HG02623 (cell line): ENCODE data around the gene MORN5.

Experiments used
- ATAC-seq: cut with Tn5 transposase; IDR thresholded peaks from one replicate; pipeline ENCODE4 v1.9.1; 2021; ENCODE audit warnings: moderate library complexity; ENCODE audit not compliant: unreplicated experiment

Gene MORN5

DNA sequence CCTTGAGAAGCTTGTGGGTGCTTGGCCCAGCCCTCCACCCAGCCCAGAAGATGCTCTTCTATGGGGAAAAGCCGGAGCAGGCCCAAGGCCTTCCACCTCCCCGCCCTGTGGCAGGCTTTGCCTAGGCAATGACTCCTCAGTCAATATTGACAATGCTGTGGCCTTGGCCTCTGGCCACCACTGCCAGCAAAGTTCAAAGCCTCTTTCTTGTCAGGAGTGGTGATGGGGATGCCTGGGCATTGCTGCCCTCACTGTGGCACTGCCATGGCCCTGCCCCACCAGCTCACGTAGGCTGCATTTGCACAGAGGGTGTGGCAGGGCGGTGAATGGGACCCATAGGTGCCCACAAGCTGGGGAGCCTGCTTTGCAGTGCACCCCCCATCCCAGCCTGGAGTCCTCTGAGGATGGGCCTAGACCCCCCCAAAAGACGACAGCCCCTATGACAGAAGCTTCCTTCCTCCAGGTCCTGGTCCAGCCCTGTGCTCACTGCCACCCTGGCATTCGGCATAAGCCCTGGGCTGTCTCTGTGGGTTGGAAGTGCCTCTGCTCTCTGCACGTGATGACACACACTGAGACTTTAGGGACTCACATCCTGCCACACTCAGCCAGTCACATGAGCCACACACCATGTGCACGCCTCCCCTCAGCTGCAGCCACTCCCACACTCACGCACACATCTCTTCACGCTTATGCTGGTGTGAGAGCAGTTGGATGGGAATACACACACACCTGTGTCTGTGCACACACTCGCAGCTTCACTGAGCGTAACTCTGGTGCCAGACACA lies 31.1 kb downstream of the MORN5 start:
- ATAC-seq: no peak

DNA sequence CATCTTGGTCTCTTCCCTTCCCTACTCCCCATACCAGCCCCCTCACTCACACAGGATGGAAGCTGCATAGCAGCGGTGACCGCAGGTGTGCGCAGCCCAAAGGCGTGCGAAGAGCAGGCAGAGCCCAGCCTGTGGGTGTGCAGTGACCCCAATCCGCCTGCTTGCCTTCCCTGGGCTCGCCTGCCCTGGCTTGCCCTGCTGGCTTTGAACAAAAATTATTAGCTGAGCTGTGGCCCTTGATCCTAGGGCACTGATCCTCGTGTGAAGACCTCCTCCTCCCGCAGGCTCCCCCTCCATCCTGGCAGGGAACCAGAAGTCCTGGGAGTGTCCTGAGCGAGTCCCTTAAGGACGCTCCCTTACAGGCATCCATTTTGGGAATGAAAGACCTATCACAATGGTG lies 31.9 kb downstream of the MORN5 start:
- ATAC-seq: no peak

DNA sequence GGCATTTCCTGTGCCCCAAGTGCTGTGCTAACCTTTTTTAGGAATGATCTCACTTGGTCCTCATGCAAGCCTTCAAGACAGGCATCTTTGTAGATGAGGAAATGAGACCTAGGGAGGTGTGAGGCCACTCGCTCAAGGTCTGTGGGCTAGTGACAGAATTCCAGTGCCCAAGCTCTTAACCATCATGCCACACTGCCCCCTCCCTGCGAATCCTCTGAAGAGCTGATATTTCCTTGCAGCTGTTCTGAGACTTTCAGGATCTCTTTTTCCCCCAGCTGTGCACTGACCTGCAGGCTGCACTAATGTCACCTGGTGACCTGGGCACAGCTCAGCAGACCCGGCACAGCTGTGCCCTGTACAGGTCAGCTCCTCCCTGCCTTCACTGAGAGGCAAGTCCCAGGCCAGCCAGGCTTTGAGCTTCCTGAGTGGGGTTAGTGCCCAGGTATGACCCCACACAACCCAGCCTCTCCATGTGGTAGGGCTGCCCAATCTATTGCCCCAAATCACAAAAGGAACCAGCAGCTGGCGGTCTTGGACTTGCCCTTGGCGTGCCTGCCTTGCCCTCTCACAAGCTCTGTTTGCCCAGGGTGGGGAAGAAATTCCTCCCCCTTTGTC lies 32.7 kb downstream of the MORN5 start:
- ATAC-seq: no peak

DNA sequence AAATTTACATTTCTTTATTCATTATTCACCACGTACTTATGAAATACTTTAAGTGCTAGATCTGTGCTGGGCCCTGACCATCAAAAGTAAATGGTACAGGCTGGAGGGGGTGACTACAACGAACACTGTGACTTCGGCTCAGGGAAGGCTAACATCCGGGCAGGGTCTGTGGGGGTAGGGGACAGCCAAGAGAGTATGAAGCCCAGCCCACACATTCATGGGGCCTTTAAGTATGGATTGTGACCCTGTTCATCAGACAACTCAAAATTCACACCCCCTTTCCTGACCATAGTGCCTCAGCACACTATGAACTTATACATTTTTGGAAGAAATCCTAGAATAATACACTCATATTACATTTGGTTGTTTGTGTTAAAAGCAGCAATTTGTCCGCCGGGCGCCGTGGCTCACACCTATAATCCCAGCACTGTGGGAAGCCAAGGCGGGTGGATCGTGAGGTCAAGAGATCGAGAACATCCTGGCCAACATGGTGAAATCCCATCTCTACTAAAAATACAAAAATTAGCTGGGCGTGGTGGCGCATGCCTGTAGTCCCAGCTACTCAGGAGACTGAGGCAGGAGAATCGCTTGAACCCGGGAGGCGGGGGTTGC lies 33.3 kb downstream of the MORN5 start:
- ATAC-seq: no peak

DNA sequence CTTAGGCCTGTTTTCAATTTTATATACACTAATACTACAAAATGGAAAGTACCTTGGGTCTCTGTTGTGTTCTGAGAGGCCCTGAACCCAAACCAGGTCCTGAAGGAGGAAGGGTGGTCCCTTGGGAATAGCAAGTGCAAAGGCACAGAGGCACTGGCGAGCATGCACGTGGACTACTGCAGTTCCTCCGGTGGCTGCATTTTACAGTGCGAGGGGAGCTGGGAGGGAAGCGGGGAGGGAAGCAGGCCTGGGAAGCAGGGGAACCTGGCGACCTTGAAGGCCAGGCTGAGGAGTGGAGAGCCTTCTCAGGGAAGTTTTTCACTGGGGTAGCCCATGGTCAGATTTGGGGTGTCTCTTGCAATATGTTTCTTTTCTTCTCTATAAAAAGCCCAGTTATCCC lies 33.9 kb downstream of the MORN5 start:
- no peak for ATAC-seq

DNA sequence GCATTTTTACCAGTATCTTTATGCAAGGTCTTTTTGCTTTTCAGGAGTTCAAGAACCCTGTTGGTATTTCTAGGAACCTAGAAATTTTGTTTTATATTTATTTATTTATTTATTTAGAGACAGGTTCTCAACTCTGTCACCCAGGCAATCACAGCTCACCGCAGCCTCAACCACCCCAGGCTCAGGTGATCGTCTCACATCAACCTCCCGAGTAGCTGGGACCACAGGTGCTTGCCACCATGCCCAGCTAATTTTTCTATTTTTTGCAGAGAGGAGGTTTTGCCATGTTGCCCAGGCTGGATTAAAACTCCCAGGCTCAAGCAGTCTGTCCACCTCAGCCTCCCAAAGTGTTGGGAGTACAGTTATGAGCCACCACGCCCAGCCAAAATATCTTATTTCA lies 36.2 kb downstream of the MORN5 start:
- no peak for ATAC-seq

DNA sequence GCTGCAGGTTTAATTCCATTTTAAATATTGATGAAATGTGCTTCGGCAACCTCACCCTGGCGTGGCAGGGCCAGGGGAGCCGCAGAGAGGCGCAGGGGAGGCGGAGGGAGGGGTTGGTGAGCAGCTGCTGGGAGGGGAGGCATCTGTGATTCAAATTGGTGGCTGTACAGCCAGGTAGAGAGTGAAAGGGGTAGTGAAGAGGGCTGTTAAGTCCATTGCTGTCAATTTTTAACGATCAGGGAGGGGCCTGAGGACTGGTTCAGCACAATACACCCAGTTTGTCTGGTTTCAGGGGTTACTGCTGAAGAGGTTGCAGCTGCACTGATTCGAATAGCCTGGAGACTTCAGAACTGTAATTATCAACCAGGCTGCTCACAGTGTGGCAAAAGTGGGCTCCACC lies 37.7 kb downstream of the MORN5 start:
- no peak for ATAC-seq

DNA sequence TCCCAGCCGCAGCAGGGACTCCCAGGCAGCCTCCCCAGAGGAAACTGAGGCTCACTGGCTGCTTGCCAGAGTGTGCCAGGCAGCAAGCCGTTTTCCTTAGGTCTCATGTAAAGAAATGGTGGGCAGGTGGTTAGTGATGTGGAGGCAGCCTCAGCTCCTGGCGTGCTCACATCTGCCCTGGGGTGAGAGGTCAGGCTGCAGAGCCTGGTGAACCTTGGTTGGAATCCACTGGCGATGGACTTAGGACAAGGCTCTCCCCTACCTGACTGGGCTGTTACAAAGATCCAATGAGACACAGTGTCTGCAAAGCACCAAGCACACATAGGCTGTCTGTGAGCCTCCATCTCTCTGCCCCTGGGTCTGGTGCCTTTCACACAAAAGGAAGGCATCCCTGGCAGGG lies 38.2 kb downstream of the MORN5 start:
- ATAC-seq: no peak

DNA sequence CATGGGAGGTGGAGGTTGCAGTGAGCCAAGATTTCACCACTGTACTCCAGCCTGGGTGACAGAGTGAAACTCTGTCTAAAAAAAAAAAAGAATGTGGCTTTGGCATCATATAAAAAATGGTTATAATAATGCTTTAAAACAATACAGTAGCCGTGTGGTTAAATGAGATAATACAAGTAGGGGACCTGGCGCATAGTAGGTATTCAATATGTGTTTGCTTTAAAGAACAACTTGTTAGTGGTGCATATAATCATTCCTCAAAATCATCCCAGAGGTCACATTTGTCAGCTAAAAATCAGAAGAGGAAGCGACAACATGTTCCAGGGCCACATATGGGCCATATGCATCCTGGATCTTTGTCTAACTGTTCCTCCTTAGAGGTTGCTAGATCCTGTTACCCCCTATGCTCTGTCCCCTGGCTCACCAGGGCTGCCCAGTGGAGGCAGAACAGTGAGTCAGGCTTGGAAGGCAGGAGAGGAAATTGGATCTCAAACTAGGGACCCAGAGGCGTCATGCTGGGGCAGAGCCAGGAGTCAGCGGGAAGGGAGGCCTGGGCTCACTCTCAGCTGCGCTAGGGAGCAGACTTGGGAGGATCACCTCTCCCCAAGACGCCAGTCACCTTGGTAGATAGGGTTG lies 41.4 kb downstream of the MORN5 start:
- no peak for ATAC-seq

DNA sequence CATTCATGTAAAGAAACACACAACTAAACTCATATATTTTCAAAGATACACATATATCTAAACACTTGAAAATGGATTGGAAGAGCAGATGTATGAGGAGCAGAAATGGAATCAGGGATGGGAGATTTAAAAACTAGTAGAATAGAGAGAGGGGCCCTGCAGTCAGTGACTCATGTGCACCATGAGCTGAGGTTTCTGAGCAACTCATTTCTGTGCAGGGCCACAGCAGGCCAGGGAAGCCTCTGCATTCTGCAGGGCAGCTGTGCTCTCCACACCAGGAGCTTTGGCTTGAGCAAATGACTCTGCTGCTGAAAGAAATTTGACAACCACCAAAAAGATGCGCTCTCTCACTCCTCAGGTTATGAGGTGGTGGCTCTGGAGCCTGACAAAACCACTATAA lies 41.9 kb downstream of the MORN5 start:
- ATAC-seq: no peak

DNA sequence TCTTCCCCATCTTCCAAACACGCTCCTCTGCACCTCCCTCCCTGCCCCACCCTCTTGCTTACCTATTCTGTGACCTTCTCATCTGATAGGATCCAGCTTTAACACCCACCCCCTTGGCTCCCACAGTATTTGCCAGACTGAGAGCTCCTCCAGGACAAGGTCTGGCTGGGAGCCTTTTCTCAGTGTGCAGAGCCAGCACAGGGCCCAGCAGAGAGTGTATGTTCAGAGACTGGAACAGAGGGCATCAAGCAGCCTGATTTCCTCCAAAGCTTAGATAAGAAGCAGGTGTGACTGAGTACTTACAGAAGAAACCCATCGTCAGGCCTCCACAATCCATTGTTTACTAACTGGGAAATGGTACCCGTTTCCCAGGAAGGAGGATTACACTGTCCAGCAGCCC lies 42.4 kb downstream of the MORN5 start:
- ATAC-seq: no peak

DNA sequence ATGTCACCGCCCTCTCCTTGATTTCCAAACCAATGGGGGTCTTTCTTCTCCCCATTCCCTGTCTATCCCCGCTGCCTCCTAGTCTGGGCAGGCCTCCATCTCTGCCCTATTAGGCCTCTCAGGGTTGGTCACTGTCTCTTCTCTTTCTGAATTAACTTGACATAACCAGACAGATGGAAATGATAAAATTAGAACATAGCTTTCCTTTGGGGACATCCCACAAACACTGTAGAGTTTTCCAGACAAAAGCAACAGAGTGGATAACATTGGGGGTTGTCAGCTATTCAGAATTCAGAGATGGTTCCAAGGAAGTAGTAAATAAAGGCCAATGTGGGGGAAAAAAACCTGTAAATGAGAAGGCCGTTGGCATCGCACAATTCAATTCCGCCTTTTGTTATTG lies 44.3 kb downstream of the MORN5 start:
- ATAC-seq: no peak

DNA sequence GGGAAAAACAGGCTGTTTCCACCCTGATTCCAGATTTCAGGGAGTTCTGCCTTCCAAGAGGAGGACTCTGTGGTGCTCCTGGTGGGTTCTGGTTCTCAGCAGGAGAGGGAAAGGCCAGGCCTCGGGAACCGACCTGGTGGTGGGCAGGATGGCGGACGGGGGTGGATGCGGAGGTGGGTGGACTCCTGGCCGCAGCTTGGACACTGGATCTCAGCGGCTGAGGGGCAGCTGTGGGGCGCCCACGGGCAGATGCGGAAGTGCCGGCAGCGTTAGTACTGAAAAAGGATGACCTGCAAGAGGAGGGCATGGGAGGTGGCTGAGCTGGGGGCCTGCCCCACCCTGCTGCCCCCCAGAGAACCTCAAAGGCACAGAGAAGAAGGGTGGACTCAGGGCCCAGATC lies 44.8 kb downstream of the MORN5 start:
- ATAC-seq: no peak

DNA sequence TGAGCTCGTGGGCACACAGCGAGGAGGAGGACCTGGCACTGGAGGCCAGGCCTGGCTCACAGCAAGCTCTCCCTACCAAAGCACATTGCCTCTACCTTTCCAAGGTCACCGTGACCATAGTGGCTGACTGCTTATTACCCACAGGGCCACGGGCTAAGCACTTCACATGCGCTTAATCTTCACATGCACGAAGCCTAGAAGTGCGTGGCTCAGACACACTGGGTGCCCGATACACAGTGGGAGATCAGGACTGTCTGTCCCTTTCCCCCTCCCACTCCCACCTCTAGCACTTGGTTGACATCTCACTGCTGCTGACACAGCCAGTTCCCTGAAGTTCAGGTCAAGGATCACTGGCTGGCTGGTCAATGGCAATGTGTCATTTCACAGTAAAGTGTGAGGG lies 45.5 kb downstream of the MORN5 start:
- no peak for ATAC-seq

DNA sequence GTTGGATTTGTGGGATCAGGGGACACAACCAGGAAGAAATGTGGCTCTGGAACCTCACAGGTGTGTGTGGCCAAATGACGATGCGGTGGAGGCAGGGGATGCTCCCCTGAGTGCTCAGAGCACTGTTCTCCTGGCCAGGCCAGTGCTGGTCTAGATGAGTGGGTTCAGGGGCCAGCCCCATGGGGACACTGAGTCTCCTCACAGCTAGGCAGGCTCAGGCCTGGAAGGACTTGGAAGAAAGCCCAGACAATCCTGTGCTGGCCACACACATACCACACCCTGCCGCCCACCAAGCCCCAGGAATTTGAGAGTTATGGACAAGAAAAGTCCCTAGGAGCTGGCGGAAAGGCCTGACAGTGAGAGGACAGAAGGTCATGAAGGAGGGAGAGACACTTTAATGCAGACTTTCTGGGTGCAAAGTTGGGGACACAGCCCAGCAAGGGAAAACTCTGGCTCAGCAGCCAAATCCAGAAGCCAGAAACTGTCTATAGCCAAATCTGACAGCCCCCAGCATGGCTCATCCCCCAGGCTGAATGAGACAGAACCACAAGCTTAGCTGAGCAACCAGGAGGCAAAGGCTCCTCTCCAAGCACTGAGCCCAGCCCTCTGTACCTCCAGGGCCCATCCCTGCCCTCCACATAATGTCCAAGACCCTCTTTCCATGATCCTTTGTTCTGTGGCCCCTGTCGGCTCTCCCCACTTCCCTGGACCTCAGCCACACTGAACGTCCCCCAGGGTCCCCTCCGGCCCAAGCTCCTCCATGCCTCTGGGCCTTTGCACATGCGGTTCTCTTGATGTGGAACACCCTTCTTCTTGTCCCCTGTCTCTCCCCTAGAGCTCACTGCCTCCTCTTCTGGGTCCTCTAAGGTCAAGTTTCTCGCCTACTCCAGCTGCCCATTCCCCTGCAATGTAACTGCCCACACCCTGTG lies 46.7 kb downstream of the MORN5 start:
- ATAC-seq: no peak

DNA sequence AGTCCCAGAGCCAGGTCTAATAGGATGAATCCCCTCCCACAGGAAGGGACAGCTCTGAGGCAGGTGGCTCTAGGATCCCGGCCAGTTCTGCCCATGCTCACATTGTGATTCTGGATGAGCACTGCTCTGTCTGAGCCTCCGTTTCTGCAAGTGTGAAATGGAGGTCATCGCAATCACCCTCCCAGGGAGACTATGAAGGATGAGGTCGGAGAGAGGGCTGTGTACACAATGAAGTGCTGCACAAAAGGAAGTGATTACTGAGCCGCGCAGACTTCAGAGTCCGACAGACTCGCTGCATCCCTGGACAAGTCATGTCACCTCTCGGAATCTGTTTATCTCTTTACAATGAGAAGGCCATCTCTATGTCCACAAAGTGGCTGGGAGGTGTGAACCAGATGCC lies 47.4 kb downstream of the MORN5 start:
- no peak for ATAC-seq

DNA sequence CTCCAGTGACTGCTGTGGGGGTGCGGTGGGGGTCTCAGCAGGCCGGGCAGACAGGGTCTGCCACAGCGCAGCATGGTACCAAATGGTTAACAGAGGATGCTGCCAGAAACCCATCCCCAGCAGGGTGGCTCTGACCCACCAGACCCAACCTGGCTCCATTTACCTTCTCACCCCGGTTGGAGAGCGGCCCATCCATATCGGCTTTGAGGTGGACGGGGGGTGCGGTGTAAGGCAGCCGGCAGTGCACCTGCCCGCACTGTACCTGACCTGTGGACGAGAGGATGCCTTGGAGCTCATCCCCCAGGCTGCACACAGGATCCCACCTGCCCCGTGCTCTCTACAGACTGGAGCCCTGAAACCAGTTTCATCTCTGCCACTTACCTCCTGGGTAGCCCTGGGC lies 49.7 kb downstream of the MORN5 start:
- ATAC-seq: no peak

DNA sequence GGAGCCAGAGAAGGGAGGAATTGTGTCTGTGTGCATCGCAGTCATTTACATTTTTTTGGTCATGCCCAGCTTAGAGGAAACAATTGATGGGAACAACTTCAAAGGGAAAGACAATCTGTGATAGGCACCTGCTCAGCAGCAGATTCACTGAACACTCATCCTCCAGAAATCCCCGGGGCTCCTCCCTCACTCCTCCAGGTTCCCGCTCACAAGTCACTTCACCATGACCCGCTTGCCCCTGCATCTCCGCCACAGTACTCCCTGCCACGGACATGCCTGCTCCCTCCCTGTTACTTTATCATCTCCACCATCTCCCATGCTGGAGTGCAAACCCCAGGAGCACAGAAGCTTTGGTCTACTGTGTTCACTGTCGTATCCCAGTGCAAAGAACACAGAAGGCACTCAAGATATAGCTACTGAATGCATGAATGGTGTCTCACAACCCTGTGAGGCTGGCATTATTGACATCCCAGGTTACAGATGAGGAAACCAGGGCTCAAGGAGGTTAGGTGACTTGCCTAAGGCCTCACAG lies 52.8 kb downstream of the MORN5 start:
- ATAC-seq: no peak

DNA sequence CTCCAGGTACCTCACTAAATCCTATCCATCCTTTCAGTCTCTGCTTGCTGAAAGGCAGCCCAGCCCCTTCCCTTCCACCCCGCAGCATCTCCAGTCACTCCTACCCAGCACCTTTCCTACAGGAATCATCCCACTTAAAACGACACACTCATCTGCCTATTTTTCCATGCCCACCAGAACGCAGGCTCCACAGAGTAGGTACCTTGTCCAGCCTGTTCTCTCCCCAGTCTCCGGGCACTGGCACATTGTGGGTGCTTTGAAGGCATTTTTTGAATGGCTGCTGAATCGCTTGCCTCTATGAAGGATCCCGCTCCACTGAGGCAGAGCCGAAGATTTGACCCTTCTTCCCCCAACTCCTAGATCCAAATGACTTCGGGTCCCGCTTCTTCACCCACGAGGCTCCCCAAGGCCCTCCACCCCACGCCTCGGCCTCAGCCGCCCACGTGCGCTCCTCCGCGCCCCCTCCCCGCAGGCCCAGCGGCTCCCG lies 53.4 kb downstream of the MORN5 start:
- ATAC-seq: no peak

DNA sequence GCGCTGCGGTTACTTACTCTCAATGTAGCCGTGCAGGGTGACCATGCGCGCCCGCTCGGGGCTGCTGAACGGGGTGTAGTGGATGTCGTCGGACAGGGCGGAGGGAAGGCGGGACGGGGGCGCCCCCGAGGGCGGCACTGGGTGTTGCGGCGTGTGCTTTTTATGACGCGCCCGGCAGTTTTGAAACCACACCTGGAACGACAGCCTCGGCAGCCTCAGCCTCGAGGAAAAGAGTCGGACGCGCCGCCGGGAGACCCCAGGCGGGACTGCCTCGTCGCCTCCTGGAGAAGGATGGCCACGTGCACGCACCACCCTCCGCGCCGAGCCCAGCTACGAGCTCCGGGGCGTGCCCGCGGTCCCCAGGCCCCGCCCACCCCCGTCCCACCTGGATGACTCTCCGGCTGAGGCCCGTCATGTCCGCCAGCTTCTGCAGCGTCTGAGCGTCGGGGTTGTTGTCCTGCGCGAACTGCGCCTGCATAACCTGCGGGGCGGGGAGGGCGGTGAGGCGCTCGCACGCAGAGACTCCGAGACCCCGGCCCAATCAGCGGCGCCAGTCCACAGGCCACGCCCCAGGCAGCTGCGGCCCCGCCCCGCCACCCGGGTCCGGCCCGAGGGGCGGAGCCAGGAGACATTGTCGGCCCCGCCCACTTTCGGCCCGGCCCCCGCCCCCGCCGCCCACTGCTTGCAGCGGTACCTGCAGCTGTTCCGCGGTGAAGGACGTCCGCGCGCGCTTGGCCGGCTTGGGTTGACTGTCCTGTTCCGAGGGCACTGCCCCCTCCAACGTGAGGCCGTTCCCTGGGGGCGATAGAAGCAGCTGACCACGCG lies 54.1 kb downstream of the MORN5 start:
- no peak for ATAC-seq
